NCI-H2227 (cell line): Measurements from ENCODE around the gene AGBL1.

Experiments used
- DNase-seq: peaks from one replicate; lab custom pipeline; 2025; ENCODE audit not compliant: unreplicated experiment; lab: John Stamatoyannopoulos, UW

AGBL1 gene

DNA sequence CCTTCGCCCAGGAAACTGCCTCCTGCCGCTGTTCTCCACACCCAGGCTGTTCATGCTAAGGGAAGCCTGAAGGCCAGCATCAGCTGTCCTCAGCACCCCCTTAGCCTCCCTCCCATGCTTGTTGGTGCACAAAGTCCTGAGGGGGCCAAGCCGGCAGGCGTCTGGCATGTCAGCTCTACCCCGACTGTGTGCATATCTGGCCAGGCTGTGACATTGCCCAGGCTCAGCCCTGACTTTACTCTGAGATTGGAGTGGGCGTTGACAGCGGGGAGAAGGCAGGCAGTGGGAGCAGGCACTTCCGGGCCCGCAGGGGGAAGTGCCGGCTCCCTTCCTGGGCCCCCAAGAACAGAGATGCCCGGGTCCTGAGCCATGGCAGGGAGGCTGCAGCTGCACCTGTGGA, 492.2 kb downstream of the AGBL1 start:
- no peak for DNase-seq

GRCh38 chr15:86572368-86572841, 492.7 kb downstream of the AGBL1 start:
- DNase-seq, result no peak

DNA sequence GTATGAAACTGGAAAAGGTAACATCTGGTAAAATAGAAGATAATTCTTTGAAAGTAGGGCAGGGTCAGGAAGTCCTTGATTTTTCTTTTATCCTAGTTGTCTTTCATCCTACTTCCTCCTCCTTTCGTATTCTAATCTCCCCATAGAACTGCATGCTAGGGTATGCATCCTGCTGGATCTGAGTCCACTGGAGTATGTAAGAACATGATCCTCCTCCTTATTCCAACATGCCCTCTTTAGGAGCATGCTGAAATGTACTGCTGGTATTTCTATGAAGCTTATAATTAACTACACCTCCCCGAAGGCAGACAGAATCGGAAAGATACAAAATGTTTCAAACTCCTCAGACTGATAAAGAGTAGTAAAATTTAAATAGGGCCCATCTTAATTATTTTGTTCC, 493.8 kb downstream of the AGBL1 start:
- DNase-seq, result no peak

DNA sequence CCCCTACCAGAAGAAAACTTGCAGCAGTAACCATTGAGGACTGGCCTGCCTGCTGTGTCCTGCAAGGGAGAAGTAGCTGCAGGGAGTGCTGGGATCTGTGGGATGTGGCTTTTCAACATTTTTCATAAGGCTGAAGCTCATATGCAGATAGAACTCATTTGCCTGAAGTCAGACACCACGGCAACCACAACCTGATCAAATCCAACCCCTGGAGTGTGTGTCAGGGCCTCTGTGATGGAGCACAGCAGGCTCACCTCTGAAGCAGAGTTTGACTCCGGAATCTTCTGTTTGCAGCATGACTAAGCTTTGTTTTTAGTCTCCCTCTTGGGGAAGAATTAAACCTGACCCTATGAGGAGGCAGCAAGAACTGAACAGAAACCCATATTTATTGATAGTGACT, 508.7 kb downstream of the AGBL1 start:
- DNase-seq, result no peak

DNA sequence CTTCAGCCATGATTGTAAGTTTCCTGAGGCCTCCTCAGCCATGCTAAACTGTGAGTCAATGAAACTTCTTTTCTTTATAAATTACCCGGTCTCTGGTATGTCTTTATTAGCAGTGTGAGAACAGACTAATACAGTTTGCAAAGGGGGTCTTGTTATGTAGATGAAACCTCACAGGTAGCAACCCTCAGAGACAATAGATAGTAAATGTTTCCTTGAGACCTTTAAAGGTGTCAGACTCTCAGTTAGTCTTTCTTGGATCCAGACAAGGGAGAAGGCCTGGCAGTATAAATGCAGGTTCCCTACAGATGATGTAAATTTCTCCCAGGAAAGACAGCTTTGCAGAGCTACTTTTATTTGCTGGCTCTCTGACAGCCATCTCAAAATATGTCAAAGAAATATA, 510.8 kb downstream of the AGBL1 start:
- no peak for DNase-seq

GRCh38 chr15:86591158-86591557, 511.5 kb downstream of the AGBL1 start:
- no peak for DNase-seq

DNA sequence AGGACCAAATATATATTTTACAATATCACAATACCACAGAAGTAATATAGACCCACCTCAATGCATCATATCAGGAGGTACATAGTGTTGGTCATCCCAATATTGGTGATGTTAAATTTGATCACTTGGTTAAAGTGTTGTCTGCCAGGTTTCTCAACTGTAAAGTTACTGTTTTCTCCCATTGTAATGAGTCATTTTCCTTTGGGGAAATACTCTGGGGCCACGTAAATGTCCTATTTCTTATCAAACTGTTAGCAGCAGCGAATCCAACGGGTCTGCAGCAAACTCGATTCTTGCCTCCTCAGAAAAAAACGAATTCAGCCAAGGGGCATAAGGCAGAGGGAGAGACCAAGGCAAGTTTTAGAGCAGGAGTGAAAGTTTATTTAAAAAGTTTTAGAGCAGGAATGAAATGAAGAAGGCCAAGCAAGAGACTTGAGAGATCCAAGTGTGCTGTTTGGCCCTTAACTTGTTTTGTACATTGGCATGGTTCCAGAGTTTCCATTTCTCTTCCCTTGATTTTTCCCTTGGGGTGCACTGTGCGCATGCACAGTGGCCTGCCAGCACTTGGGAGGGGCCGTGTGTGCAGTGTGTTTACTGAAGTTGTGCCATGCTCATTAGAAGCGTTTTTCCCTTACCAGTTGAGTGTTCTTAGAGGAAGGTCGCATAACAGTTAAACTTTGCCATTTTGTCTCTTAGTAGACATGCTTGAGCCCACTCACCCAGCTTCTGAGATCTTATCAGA, 512.5 kb downstream of the AGBL1 start:
- no peak for DNase-seq

GRCh38 chr15:86595741-86596140, 516.1 kb downstream of the AGBL1 start:
- DNase-seq, result no peak

DNA sequence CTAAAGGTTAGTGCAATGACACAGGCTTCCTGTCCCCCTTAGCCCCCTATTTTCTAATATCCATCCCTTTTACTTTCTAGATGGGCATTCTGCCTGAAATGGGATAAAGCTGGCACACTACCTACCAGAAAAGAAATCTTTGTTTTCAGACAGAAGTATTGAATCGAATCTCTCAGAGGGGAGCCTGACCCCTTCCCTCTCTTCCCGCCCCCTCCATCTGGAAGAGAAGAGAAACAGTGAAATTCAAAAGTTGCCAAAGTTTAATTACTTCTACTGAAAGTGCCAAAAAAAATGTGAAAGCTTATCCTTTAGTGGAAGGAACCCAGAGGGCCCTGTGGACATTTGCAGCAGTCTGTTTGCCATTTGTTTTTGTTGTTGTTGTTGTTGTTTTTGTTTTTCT, 523.8 kb downstream of the AGBL1 start:
- DNase-seq, result no peak

DNA sequence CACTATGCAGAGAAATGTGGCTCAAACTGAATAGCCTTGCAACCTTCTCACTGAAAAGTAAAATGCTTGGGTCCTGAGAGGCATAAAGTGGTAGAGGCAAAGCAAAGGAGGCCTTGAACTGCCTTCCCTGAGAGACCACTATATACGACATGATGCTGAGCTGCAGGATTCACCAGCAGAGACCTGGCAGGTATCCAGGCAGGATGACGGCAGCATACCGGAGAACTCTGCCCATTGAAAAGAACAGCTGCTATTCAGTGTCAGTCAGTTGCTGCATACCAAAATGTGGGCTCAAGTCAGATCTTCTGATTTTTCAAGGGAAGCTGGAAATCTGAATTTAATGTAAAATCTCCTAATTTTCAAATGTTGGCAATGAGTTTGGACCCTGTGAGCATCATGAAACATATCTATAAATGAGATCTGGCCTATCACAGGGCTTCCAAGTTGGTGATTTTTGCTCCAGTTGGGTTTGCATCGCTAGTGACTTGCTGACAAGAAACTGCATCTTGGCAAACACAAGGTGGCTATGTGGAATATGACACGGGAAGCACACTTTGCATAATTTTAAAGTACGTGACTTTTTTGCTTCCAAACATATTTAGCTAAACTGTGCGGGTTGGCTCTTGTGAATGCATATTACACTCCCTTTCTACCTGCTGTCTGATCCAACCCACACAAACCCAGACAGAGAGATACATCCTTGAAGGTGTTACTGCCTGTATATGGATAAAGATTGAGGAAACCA, 529.0 kb downstream of the AGBL1 start:
- no peak for DNase-seq

GRCh38 chr15:86609275-86609674, 529.6 kb downstream of the AGBL1 start:
- no peak for DNase-seq

- DNase-seq, result no peak
These were observed 530.4 kb downstream of the AGBL1 start for GRCh38 chr15:86610038-86610437.

DNA sequence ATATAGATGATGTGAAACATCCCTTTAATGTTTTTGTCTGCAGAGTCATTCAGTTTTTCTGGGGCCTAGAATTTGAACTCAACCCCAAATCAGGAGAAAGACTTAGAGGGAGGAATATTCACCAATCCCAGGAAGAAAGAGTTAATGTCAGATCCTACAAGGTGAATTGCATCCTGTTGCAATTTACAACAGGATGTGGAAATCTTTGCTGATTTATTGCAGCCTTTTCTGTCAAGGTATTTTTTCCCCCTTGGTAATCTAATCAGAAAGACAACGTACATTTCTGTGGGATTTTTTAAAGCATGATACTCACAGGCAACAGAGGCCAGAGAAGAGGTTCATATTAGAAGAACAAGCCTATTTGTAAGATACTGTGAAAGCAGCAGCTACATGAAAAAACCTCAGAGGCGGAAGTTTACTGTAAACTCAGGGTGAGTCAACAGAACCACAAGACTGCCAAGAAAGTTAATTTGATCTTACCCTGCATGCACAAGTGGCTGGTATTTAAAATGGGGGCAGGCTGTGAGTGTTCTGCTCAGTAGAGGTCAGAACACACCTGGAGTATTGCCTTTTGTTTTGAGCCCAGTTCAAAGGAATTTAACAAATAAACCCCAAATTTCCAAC, 531.9 kb downstream of the AGBL1 start:
- DNase-seq, result no peak

DNA sequence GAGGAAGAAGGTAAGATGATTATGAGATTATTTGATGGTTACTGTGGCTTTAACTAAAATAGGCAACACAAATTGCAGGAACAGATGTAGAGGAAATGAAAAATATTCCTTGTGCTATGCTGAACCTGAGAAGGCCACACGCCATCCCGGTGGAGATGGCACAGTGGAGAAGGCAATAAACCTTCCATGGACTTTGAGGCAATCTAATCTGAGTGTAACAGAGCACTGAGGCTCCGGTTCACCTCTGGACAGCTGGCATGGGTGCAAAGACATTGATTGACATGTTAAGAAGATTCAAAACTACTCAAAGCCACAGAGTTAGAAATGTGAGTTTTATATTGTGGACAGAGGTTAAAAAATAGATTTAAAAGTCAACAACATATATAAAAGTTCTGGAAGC, 535.7 kb downstream of the AGBL1 start:
- DNase-seq, result no peak

DNA sequence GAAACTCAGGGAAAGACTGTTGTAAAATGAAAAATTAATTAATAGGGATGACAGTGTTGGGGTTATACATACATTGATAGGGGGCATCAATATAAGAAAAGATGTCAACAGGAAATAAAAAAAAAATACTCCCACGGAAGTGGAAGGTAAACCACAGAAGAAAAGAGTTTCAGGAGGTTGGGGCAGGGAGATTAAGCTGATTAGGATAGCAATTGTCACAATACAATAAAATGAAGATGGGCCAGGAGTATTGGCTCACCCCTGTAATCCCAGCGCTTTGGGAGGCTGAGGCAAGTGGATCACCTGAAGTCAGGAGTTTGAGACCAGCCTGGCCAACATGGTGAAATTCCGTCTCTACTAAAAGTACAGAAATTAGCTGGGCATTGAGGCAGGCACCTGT, 536.1 kb downstream of the AGBL1 start:
- DNase-seq, result no peak

- DNase-seq, result no peak
These were observed 537.1 kb downstream of the AGBL1 start for GRCh38 chr15:86616771-86617170.

GRCh38 chr15:86620157-86620556, 540.5 kb downstream of the AGBL1 start:
- no peak for DNase-seq

- no peak for DNase-seq
These were observed 541.1 kb downstream of the AGBL1 start for GRCh38 chr15:86620641-86621349.

DNA sequence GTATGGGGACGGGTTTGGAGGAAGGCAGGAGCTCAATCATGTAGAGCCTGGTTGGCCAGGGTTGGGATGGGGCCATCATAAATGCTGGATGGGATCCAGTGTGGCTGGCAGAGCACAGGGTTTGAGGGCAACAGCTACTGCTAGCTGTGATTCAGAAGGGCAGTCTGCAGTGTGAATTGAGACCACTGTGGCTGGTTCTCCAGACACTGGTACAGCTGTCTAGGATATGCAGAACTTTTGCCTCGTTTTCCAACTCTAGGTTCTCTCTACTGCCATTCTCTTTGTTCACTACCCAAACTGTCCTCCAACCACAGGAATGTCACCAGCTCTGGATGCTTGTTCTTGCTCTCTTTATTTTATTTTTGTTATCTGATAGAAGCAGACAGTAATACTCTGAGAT, 543.6 kb downstream of the AGBL1 start:
- no peak for DNase-seq

GRCh38 chr15:86624261-86625036, 544.8 kb downstream of the AGBL1 start:
- no peak for DNase-seq
